H1 (cell line): ENCODE measurements around the gene SLC35G2.

Experiments
- BRCA1 ChIP-seq: IDR thresholded peaks from 2 replicates; pipeline ENCODE4 v1.6.1; 2012; ENCODE audit warnings: low read depth, low read length, improper control_type of control experiment
- EGR1 ChIP-seq: IDR thresholded peaks from 2 replicates; pipeline ENCODE4 v1.6.1; 2011; ENCODE audit warnings: low read depth, low read length, borderline replicate concordance
- FOSL1 ChIP-seq: IDR thresholded peaks from 2 replicates; pipeline ENCODE4 v1.6.1; 2011; ENCODE audit warnings: mild to moderate bottlenecking, low read depth, low read length, moderate library complexity; ENCODE audit not compliant: insufficient read depth
- JUND ChIP-seq: IDR thresholded peaks from 2 replicates; pipeline ENCODE4 v1.6.1; 2011; ENCODE audit warnings: mild to moderate bottlenecking, improper control_type of control experiment, low read length
- MAFK ChIP-seq: IDR thresholded peaks from 2 replicates; pipeline ENCODE4 v1.6.1; 2012; ENCODE audit warnings: low read depth, mild to moderate bottlenecking, improper control_type of control experiment, low read length
- POLR2A ChIP-seq, 2 experiments: IDR thresholded peaks; 1 replicate in 1 of 2; 2 replicates in 1 of 2; pipeline ENCODE4 v1.6.1; 2011; ENCODE audit warnings: low read depth in 2 of 2, low read length in 2 of 2, mild to moderate bottlenecking in 2 of 2; ENCODE audit errors: control extremely low read depth in 1 of 2
- RBBP5 ChIP-seq: IDR thresholded peaks from 2 replicates; pipeline ENCODE4 v1.7.1; 2012; ENCODE audit warnings: low read depth, mild to moderate bottlenecking, inconsistent platforms, low read length, moderate library complexity, borderline replicate concordance
- RFX5 ChIP-seq: IDR thresholded peaks from 2 replicates; pipeline ENCODE4 v1.6.1; 2011; ENCODE audit warnings: low read depth, low read length, improper control_type of control experiment, borderline replicate concordance
- RNF2 ChIP-seq: fragments of 200-900, 300-1000 bp; sonication (generic); IDR thresholded peaks from 2 replicates; pipeline ENCODE4 v1.7.1; 2016; ENCODE audit warnings: borderline replicate concordance, low read depth, mild to moderate bottlenecking, antibody characterized with exemption, low read length; ENCODE audit not compliant: poor library complexity, severe bottlenecking; ENCODE audit errors: missing control alignments
- YY1 ChIP-seq: IDR thresholded peaks from 2 replicates; pipeline ENCODE4 v1.6.1; 2011; ENCODE audit warnings: low read depth, mild to moderate bottlenecking, low read length
- TF ChIP-seq, protein P1 (sequence below), 3 experiments: IDR thresholded peaks; 1 replicate in 2 of 3; 2 replicates in 1 of 3; pipeline versions ENCODE4 v1.5.1 to v1.6.1; 2011; ENCODE audit warnings: low read length in 3 of 3, mild to moderate bottlenecking in 3 of 3, inconsistent platforms in 2 of 3, low read depth in 1 of 3, moderate library complexity in 1 of 3; ENCODE audit not compliant: insufficient read depth in 1 of 3; ENCODE audit errors: control extremely low read depth in 1 of 3

DNA sequence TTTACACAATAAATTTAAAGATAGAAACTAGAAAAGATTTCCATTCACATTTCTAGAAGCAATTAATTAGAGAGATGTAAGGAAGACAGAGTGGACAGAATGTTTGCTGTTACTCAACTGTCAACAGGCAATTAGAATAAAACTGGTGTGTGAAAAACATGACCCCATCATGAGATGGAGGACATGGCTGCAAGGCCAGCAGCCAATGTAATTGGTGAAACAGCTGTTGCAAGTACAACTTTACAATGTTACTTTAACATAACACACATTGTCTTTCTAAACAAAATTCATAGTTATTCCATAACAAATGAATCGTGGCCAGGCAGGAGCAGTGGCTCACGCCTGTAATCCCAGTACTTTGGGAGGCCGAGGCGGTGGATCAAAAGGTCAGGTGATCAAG, 38.2 kb upstream of the SLC35G2 start:
- TF ChIP-seq BRCA1: no peak
- TF ChIP-seq YY1: no peak
- TF ChIP-seq, protein P1, sequence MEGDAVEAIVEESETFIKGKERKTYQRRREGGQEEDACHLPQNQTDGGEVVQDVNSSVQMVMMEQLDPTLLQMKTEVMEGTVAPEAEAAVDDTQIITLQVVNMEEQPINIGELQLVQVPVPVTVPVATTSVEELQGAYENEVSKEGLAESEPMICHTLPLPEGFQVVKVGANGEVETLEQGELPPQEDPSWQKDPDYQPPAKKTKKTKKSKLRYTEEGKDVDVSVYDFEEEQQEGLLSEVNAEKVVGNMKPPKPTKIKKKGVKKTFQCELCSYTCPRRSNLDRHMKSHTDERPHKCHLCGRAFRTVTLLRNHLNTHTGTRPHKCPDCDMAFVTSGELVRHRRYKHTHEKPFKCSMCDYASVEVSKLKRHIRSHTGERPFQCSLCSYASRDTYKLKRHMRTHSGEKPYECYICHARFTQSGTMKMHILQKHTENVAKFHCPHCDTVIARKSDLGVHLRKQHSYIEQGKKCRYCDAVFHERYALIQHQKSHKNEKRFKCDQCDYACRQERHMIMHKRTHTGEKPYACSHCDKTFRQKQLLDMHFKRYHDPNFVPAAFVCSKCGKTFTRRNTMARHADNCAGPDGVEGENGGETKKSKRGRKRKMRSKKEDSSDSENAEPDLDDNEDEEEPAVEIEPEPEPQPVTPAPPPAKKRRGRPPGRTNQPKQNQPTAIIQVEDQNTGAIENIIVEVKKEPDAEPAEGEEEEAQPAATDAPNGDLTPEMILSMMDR (IDR thresholded peaks at IDR 0.05; ENCODE audit: control extremely low read depth in 1 of 3, insufficient read depth in 1 of 3, low read depth in 1 of 3, low read length in 3 of 3): no peak
- no peak for TF ChIP-seq RNF2
- no peak for TF ChIP-seq MAFK
- no peak for TF ChIP-seq FOSL1
- no peak for TF ChIP-seq RFX5
- TF ChIP-seq EGR1: no peak
- no peak for TF ChIP-seq POLR2A (IDR thresholded peaks at IDR 0.05; ENCODE audit: control extremely low read depth in 1 of 2, low read depth in 2 of 2, low read length in 2 of 2)
- no peak for TF ChIP-seq JUND
- TF ChIP-seq RBBP5: no peak
